MM.1S (cell line): ENCODE measurements around the gene PYGB.

ENCODE experiments used
- DNase-seq: peaks from one replicate; pipeline ENCODE4 v3.0.0-alpha.2; 2015
- H2AFZ ChIP-seq: fragments of 300-600 bp; sonication (generic); 2 replicates; pipeline ENCODE4 v1.6.0; 2016; ENCODE audit warnings: antibody characterized with exemption, low read length
- H3F3A ChIP-seq: fragments of 300-600 bp; sonication (generic); 2 replicates; pipeline ENCODE4 v1.6.1; 2016; ENCODE audit warnings: mild to moderate bottlenecking, antibody characterized with exemption, low read length, moderate library complexity, mixed read lengths; ENCODE audit not compliant: insufficient read depth
- H3K27ac ChIP-seq: fragments of 300-600 bp; sonication (generic); 2 replicates; pipeline ENCODE4 v1.5.1; 2016; ENCODE audit warnings: mild to moderate bottlenecking, low read length
- H3K27me3 ChIP-seq: fragments of 300-600 bp; sonication (generic); replicated peaks from 2 replicates; pipeline ENCODE4 v1.6.0; 2016; ENCODE audit warnings: low read length; ENCODE audit not compliant: insufficient read depth
- H3K36me3 ChIP-seq: fragments of 300-600 bp; sonication (generic); replicated peaks from 2 replicates; pipeline ENCODE4 v1.6.1; 2016; ENCODE audit warnings: mild to moderate bottlenecking, low read length, mixed read lengths; ENCODE audit not compliant: insufficient read depth
- H3K4me1 ChIP-seq: fragments of 300-600 bp; sonication (generic); 2 replicates; pipeline ENCODE4 v1.6.1; 2016; ENCODE audit warnings: low read length, mixed read lengths
- H3K4me2 ChIP-seq: fragments of 300-600 bp; sonication (generic); 2 replicates; pipeline ENCODE4 v1.6.0; 2016; ENCODE audit warnings: low read depth, low read length
- H3K4me3 ChIP-seq: fragments of 300-600 bp; sonication (generic); 2 replicates; pipeline ENCODE4 v1.5.1; 2016; ENCODE audit warnings: low read length, mixed read lengths
- H3K79me2 ChIP-seq: fragments of 300-600 bp; sonication (generic); 2 replicates; pipeline ENCODE4 v1.6.1; 2016; ENCODE audit warnings: mixed run types, low read length, mixed read lengths
- H3K9ac ChIP-seq: fragments of 300-600 bp; sonication (generic); 2 replicates; pipeline ENCODE4 v1.6.1; 2016; ENCODE audit warnings: low read length, mixed read lengths
- H3K9me2 ChIP-seq: fragments of 300-600 bp; sonication (generic); replicated peaks from 2 replicates; pipeline ENCODE4 v1.6.1; 2016; ENCODE audit warnings: mild to moderate bottlenecking, low read length, mixed read lengths; ENCODE audit not compliant: insufficient read depth
- H3K9me3 ChIP-seq: fragments of 300-600 bp; sonication (generic); replicated peaks from 2 replicates; pipeline ENCODE4 v1.6.1; 2016; ENCODE audit warnings: mild to moderate bottlenecking, low read length, mixed read lengths; ENCODE audit not compliant: insufficient read depth
- H4K20me1 ChIP-seq: fragments of 300-600 bp; sonication (generic); 2 replicates; pipeline ENCODE4 v1.6.1; 2016; ENCODE audit warnings: mild to moderate bottlenecking, low read length, moderate library complexity, mixed read lengths; ENCODE audit not compliant: insufficient read depth
- EZH2 ChIP-seq: fragments of 300-600 bp; sonication (generic); optimal IDR thresholded peaks from 2 replicates; pipeline ENCODE3; 2017; ENCODE audit warnings: low read depth, mild to moderate bottlenecking, antibody characterized with exemption, low read length, mixed read lengths
- EZH2phosphoT487 ChIP-seq: fragments of 300-600 bp; sonication (generic); IDR thresholded peaks from 2 replicates; pipeline ENCODE4 v1.6.1; 2018; ENCODE audit warnings: antibody characterized with exemption, low read length
- TF ChIP-seq, protein P1 (sequence below): fragments of 300-600 bp; sonication (generic); IDR thresholded peaks from 2 replicates; pipeline ENCODE4 v1.5.1; 2016; ENCODE audit warnings: antibody characterized with exemption, low read length, mixed read lengths

Gene PYGB

DNA sequence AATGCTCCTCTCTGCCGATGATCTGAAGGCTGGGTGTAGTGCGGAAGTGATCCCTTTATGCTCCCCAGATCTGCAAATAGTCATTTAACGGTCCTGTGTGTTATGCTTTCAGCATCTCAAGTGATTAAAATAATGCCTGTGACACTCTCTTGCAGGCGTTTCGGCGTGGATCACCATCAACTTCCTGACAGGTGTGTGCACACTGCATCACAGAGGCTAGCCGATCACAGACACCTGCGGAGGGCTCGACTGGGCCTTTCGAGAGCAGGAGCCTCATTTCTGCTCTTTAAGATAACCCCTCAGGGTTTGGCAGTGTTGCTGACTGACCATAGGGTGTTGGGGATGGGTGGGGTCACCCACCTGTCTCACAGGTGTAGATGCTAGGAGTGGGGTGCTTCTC, 32.4 kb upstream of the PYGB start:
- Histone ChIP-seq H3K4me2 (no peak overlapping the region), H4K20me1 (no peaks in the 10 kb centered on the region), H3K27ac (no peak overlapping the region), H3K9me2 (no peaks in the 10 kb centered on the region), H3K9ac (no peak overlapping the region), H3K9me3 (no peaks in the 10 kb centered on the region), H3K79me2 (no peaks in the 10 kb centered on the region), H2AFZ (no peak overlapping the region), H3K27me3 (no peaks in the 10 kb centered on the region), H3K4me1 (no peaks in the 10 kb centered on the region), H3F3A (no peaks in the 10 kb centered on the region), H3K4me3 (no peak overlapping the region), H3K36me3 (0 out of 2 replicates have a peak, but pooled peaks cover 6% of the 10 kb centered on the region)
- TF ChIP-seq EZH2: no peak
- TF ChIP-seq, protein P1, sequence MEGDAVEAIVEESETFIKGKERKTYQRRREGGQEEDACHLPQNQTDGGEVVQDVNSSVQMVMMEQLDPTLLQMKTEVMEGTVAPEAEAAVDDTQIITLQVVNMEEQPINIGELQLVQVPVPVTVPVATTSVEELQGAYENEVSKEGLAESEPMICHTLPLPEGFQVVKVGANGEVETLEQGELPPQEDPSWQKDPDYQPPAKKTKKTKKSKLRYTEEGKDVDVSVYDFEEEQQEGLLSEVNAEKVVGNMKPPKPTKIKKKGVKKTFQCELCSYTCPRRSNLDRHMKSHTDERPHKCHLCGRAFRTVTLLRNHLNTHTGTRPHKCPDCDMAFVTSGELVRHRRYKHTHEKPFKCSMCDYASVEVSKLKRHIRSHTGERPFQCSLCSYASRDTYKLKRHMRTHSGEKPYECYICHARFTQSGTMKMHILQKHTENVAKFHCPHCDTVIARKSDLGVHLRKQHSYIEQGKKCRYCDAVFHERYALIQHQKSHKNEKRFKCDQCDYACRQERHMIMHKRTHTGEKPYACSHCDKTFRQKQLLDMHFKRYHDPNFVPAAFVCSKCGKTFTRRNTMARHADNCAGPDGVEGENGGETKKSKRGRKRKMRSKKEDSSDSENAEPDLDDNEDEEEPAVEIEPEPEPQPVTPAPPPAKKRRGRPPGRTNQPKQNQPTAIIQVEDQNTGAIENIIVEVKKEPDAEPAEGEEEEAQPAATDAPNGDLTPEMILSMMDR: no peak
- DNase-seq: no peak

DNA sequence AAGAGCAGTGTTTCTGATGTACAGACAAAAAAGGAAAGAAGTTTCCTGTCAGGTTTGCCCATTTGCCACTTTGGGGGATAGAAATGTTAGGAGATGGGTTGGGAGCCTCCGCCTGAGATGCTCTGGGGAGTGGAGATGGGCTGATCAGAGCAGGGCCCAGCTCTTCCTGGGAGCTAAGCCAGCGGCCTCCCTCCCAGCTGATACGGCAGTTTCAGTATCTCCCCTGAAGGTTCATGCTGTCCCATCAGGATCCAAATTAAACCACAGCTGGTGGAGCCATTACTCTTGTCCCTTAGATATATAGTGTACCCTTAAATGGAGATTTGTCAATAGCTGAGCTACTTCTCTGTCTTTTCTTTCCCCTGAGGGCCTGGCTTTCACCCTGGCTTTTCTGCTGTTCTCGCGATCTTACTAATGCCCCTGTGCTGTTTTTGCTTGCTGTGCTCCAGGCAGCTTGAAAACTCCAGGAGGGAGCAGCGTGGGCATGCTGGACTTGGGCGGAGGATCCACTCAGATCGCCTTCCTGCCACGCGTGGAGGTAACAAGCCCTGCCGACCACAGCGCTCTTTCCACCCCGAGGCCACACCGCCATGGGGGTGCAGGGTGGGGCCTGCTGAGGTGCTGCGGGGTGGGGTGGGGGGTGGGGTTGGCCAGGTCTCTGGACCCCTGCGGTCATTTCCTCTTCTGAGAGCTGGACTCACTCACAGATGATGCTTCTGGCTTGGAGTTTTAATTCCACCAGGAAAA, 31.5 kb upstream of the PYGB start:
- DNase-seq: no peak
- no peak overlapping the region for H3K4me2 ChIP-seq
- no peaks in the 10 kb centered on the region for H3K9me3 ChIP-seq
- H3K27ac ChIP-seq: no peak overlapping the region
- H3K4me3 ChIP-seq: no peak overlapping the region
- no peak overlapping the region for H3K9ac ChIP-seq
- no peaks in the 10 kb centered on the region for H3K4me1 ChIP-seq
- TF ChIP-seq, protein P1: no peak
- TF ChIP-seq EZH2phosphoT487: no peak
- TF ChIP-seq EZH2: no peak
- no peaks in the 10 kb centered on the region for H3K79me2 ChIP-seq
- H3K9me2 ChIP-seq: no peaks in the 10 kb centered on the region
- H3F3A ChIP-seq: no peaks in the 10 kb centered on the region
- 0 out of 2 replicates have a peak, but pooled peaks cover 9% of the 10 kb centered on the region for H3K36me3 ChIP-seq
- no peak overlapping the region for H2AFZ ChIP-seq
- H3K27me3 ChIP-seq: no peaks in the 10 kb centered on the region
- no peaks in the 10 kb centered on the region for H4K20me1 ChIP-seq

DNA sequence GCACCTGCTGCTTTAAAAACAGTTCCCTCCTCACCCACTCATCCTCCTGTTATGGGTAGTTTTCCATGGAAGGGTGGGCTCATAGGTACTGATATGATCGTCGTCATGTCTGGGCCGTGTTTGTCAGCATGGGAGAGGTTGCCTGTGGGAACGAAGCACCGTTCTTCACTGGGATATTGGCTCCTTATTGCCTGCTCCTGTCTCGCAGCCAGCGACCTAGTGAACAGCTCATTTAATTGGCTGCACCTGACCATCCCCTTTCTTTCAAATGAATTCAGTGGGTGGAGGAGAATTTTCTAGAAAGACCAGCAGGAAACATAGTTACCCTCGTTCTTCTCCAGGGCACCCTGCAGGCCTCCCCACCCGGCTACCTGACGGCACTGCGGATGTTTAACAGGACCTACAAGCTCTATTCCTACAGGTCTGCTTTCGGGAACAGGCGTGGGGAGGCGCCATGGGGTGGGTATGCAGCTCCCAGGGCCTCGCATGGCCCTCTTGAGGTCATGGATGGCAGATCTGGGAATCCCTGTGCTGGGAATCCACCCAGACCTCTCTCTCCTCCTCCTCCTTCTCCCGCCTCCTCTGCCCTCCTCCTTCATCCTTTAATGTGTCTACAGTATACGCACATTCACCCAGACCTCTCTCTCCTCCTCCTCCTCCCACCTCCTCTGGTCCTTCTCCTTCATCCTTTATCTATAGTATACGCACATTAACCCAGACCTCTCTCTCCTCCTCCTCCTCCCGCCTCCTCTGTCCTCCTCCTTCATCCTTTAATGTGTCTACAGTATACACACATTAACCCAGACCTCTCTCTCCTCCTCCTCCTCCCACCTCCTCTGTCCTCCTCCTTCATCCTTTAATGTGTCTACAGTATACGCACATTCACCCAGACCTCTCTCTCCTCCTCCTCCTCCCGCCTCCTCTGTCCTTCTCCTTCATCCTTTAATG, 30.4 kb upstream of the PYGB start:
- Histone ChIP-seq H3K4me1 (no peaks in the 10 kb centered on the region), H3K4me2 (no peak overlapping the region), H3K9me3 (no peaks in the 10 kb centered on the region), H4K20me1 (no peaks in the 10 kb centered on the region), H3F3A (no peaks in the 10 kb centered on the region), H3K36me3 (0 out of 2 replicates have a peak, but pooled peaks cover 9% of the 10 kb centered on the region), H3K27me3 (no peaks in the 10 kb centered on the region), H3K27ac (no peak overlapping the region), H2AFZ (no peak overlapping the region), H3K9me2 (no peaks in the 10 kb centered on the region), H3K4me3 (no peak overlapping the region), H3K9ac (no peak overlapping the region), H3K79me2 (no peaks in the 10 kb centered on the region)
- TF ChIP-seq EZH2phosphoT487: no peak
- no peak for TF ChIP-seq EZH2
- TF ChIP-seq, protein P1: no peak
- no peak for DNase-seq
